GM23248 (cell line): Measurements from ENCODE around the gene PRXL2A. TPM values are rescaled to one million over a fixed set of nuclear protein-coding genes. Genes with fewer than 3 reads are reported as not detected.

ENCODE experiments used
- DNase-seq: peaks from one replicate; pipeline ENCODE4 v3.0.0-alpha.2; 2015
- H2AFZ ChIP-seq: fragments of 200-600 bp; sonication (generic); 2 replicates; pipeline ENCODE4 v1.6.1; 2016; ENCODE audit warnings: antibody characterized with exemption
- H3F3A ChIP-seq: fragments of 200-600 bp; sonication (generic); 2 replicates; pipeline ENCODE4 v1.6.1; 2016; ENCODE audit warnings: mild to moderate bottlenecking, antibody characterized with exemption, mixed run types; ENCODE audit not compliant: insufficient read depth
- H3K27ac ChIP-seq: fragments of 200-600 bp; sonication (generic); 2 replicates; pipeline ENCODE4 v1.5.1; 2016; ENCODE audit warnings: mild to moderate bottlenecking
- H3K27me3 ChIP-seq: fragments of 200-600 bp; sonication (generic); replicated peaks from 2 replicates; pipeline ENCODE4 v1.6.1; 2016; ENCODE audit warnings: mild to moderate bottlenecking; ENCODE audit not compliant: insufficient read depth
- H3K36me3 ChIP-seq: fragments of 200-600 bp; sonication (generic); 2 replicates; pipeline ENCODE4 v1.6.1; 2016; ENCODE audit warnings: low read depth, mild to moderate bottlenecking
- H3K4me1 ChIP-seq: fragments of 200-600 bp; sonication (generic); 2 replicates; pipeline ENCODE4 v1.6.1; 2016; ENCODE audit warnings: mild to moderate bottlenecking; ENCODE audit not compliant: insufficient read depth
- H3K4me2 ChIP-seq: fragments of 200-600 bp; sonication (generic); one replicate; pipeline ENCODE4 v1.6.1; 2016; ENCODE audit warnings: mild to moderate bottlenecking; ENCODE audit not compliant: unreplicated experiment
- H3K4me3 ChIP-seq: fragments of 200-600 bp; sonication (generic); 2 replicates; pipeline ENCODE4 v1.5.1; 2016; ENCODE audit warnings: mild to moderate bottlenecking
- H3K79me2 ChIP-seq: fragments of 200-600 bp; sonication (generic); 2 replicates; pipeline ENCODE4 v1.6.1; 2016; ENCODE audit warnings: mild to moderate bottlenecking; ENCODE audit not compliant: insufficient read depth
- H3K9ac ChIP-seq: fragments of 200-600 bp; sonication (generic); 2 replicates; pipeline ENCODE4 v1.6.1; 2016; ENCODE audit warnings: mild to moderate bottlenecking
- H3K9me2 ChIP-seq: fragments of 200-600 bp; sonication (generic); 2 replicates; pipeline ENCODE4 v1.6.1; 2016; ENCODE audit warnings: mixed run types, mild to moderate bottlenecking, moderate library complexity; ENCODE audit not compliant: insufficient read depth
- H3K9me3 ChIP-seq: fragments of 200-600 bp; sonication (generic); one replicate; pipeline ENCODE4 v1.6.1; 2017; ENCODE audit warnings: low read depth
- H4K20me1 ChIP-seq: fragments of 200-600 bp; sonication (generic); 2 replicates; pipeline ENCODE4 v1.6.0; 2016; ENCODE audit not compliant: insufficient read depth
- EZH2 ChIP-seq: fragments of 200-600 bp; sonication (generic); IDR thresholded peaks from 2 replicates; pipeline ENCODE4 v1.6.1; 2018; ENCODE audit warnings: antibody characterized with exemption, mild to moderate bottlenecking; ENCODE audit not compliant: insufficient read depth, poor library complexity, severe bottlenecking
- EZH2phosphoT487 ChIP-seq: fragments of 200-600 bp; sonication (generic); IDR thresholded peaks from 2 replicates; pipeline ENCODE4 v1.6.1; 2018; ENCODE audit warnings: antibody characterized with exemption, moderate library complexity, mild to moderate bottlenecking, low read depth; ENCODE audit not compliant: insufficient read depth
- WGBS, 2 experiments: methylation state at CpG; one replicate each; pipeline ENCODE4 v1.1.6; 2015 to 2017; ENCODE audit warnings: low lambda C conversion rate in 2 of 2, low coverage in 1 of 2; ENCODE audit errors: missing lambda C conversion rate in 2 of 2; 5-methylcytosine and 5-hydroxymethylcytosine counted together
- in situ Hi-C: fragments of 300-500 bp; cut with MboI; formaldehyde crosslinking; loops from 2 replicates; pipeline ENCODE4 v1.15.0; 2020
- polyA plus RNA-seq: library from polyadenylated mRNA; unstranded; fragments of >200 nt; fragmentation: Nextera tagmentation; extraction: Ambion mirVana; gene quantifications from 2 replicates; pipeline ENCODE4 v1.2.1, GENCODE V29; 2016
- total RNA-seq: library from RNA; depleted of rRNA; stranded (reverse); fragments of >200 nt; shearing (Covaris generic); gene quantifications from 2 replicates; pipeline ENCODE4 v1.2.3, GENCODE V29; 2014

Gene PRXL2A
- total and polyA plus RNA-seq, 2 experiments from 2014 or later: 0.15 TPM; not detected in 1

GRCh38 chr10:80441831-80442230, 33.5 kb downstream of the PRXL2A start:
- in situ Hi-C loops: loop anchor here (25.0 kb wide), 1 partner anchor 470 kb away; no protein-coding TSS in a partner anchor
- Histone ChIP-seq H3K4me3 (no peak overlapping the region), H3K9ac (no peak overlapping the region), H3K4me2 (no peak overlapping the region), H3F3A (no peaks in the 10 kb centered on the region), H3K9me2 (no peaks in the 10 kb centered on the region), H4K20me1 (no peaks in the 10 kb centered on the region), H3K36me3 (no peaks in the 10 kb centered on the region), H3K79me2 (no peaks in the 10 kb centered on the region), H3K9me3 (no peaks in the 10 kb centered on the region), H3K27me3 (peaks cover 25% of the 10 kb centered on the region), H3K27ac (no peak overlapping the region), H2AFZ (no peak overlapping the region), H3K4me1 (no peaks in the 10 kb centered on the region)
- no peak for TF ChIP-seq EZH2
- no peak for TF ChIP-seq EZH2phosphoT487
- 76 to 78% methylated on average over 8 of the region's 8 CpGs for WGBS, 2 experiments
- DNase-seq: no peak

DNA sequence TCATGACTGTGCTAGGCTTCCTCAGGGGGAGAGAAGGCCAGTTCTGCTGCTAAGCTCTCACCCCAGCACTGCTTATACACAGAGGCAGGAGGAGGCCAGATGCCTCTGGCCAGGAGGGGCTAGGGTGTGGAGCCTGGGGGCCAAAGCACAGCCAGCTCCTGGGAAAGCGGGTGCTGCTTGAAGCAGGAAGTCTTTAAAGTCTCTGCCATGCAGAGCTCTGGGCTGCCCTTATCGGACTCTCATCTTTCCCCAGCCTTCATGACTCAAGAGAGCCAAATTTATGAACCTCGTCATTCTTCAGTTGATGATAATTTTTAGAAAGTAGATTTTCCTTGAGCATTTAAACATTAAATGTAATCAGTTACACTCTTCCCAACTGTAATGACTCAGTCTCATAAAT, 34.5 kb downstream of the PRXL2A start:
- H2AFZ ChIP-seq: no peak overlapping the region
- in situ Hi-C loops: loop anchor here (25.0 kb wide), 1 partner anchor 469 kb away; no protein-coding TSS in a partner anchor
- H3K4me2 ChIP-seq: no peak overlapping the region

DNA sequence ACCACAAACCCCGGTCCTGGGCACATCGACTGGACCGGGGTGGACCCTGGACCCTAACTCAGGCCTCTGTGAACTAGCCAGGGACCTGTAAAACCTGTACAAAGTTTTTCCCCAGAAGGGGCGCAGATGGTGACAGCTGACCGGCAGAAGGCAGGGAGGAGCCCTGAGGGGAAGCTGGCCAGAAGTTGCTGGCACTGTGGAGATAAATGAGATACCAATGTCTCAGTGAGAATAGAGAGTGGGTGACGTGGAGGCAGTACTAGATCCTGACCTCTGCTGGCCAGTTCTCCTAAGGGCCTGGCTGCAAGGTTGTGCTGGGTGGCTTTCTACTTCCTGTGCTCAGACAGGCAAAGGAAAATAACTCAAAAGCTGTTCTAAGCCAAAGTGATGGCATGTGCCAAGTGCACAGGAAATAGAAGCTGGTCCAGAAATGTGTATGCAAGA, 35.2 kb downstream of the PRXL2A start:
- Histone ChIP-seq H2AFZ (no peak overlapping the region), H3K27me3 (peaks cover 8% of the 10 kb centered on the region), H3K9ac (no peak overlapping the region), H3F3A (no peaks in the 10 kb centered on the region), H3K9me3 (no peaks in the 10 kb centered on the region), H3K9me2 (no peaks in the 10 kb centered on the region), H4K20me1 (no peaks in the 10 kb centered on the region), H3K4me3 (no peak overlapping the region), H3K36me3 (no peaks in the 10 kb centered on the region), H3K79me2 (no peaks in the 10 kb centered on the region), H3K4me2 (no peak overlapping the region), H3K27ac (no peak overlapping the region), H3K4me1 (no peaks in the 10 kb centered on the region)
- DNase-seq: no peak
- WGBS, 2 experiments: 51 to 60% methylated on average over 6 of the region's 6 CpGs
- TF ChIP-seq EZH2phosphoT487 (no peak), EZH2 (no peak)
- in situ Hi-C loops: loop anchor here (25.0 kb wide), 1 partner anchor 469 kb away; no protein-coding TSS in a partner anchor

More for the DNA sequence above, 34.5 kb downstream of the PRXL2A start:
- H3K4me3 ChIP-seq: no peak overlapping the region
- H3K9me2 ChIP-seq: no peaks in the 10 kb centered on the region
- H3F3A ChIP-seq: no peaks in the 10 kb centered on the region
- no peak overlapping the region for H3K9ac ChIP-seq
- DNase-seq: no peak
- H3K27ac ChIP-seq: no peak overlapping the region
- H3K79me2 ChIP-seq: no peaks in the 10 kb centered on the region
- peaks cover 14% of the 10 kb centered on the region for H3K27me3 ChIP-seq
- TF ChIP-seq EZH2 (no peak), EZH2phosphoT487 (no peak)
- no peaks in the 10 kb centered on the region for H3K4me1 ChIP-seq
- no peaks in the 10 kb centered on the region for H3K9me3 ChIP-seq
- WGBS, 2 experiments: 60 to 62% methylated on average over 3 of the region's 3 CpGs
- no peaks in the 10 kb centered on the region for H3K36me3 ChIP-seq
- H4K20me1 ChIP-seq: no peaks in the 10 kb centered on the region

GRCh38 chr10:80444124-80444523, 35.8 kb downstream of the PRXL2A start:
- Histone ChIP-seq H4K20me1 (no peaks in the 10 kb centered on the region), H3K9ac (no peak overlapping the region), H3F3A (no peaks in the 10 kb centered on the region), H3K79me2 (no peaks in the 10 kb centered on the region), H3K4me3 (no peak overlapping the region), H3K4me2 (no peak overlapping the region), H3K4me1 (no peaks in the 10 kb centered on the region), H3K9me2 (no peaks in the 10 kb centered on the region), H3K36me3 (no peaks in the 10 kb centered on the region), H3K9me3 (no peaks in the 10 kb centered on the region), H3K27ac (no peak overlapping the region), H3K27me3 (0 out of 2 replicates have a peak, but pooled peaks cover 2% of the 10 kb centered on the region), H2AFZ (no peak overlapping the region)
- whole genome bisulfite sequencing, 2 experiments: 7 to 9% methylated on average over 2 of the region's 2 CpGs
- in situ Hi-C loops: loop anchor here (25.0 kb wide), 1 partner anchor 468 kb away; no protein-coding TSS in a partner anchor
- no peak for DNase-seq
- TF ChIP-seq EZH2phosphoT487 (no peak), EZH2 (no peak)
